Testis (tissue), 2 donors: Measurements from ENCODE around the gene RNF148.

Experiments used
- CTCF ChIP-seq, 3 experiments: fragments of 450-650 bp in 2 of 3; fragments of 200-600 bp in 1 of 3; sonication (generic) in 1 of 3; IDR thresholded peaks; one replicate each; pipeline ENCODE4 v1.5.1; 2016 to 2019; ENCODE audit warnings: antibody characterized with exemption in 3 of 3, mild to moderate bottlenecking in 2 of 3, moderate library complexity in 1 of 3
- POLR2A ChIP-seq: fragments of 450-650 bp; IDR thresholded peaks from one replicate; pipeline ENCODE4 v1.6.1; 2017; ENCODE audit warnings: antibody characterized with exemption, mild to moderate bottlenecking, moderate library complexity

GRCh38 chr7:122750389-122750788 is 47.7 kb upstream of the RNF148 start:
- TF ChIP-seq CTCF (IDR thresholded peaks at IDR 0.05) (no peak), POLR2A (no peak)
